HepG2 (cell line): ENCODE measurements around the gene PYGB. TPM values are rescaled to one million over a fixed set of nuclear protein-coding genes. Genes with fewer than 3 reads are reported as not detected.
"Not testable (repeated sequence)": the region's sequence is repeated elsewhere in the genome, so short reads cannot be mapped to it uniquely, and the experiment has no call there.

Source experiments
- ATAC-seq: fragments of 200-7000 bp; cut with Tn5 transposase; 3 replicates; pipeline ENCODE4 v1.9.1; 2020; ENCODE audit warnings: mild to moderate bottlenecking, moderate library complexity
- BruUV-seq: library from RNA; stranded (reverse); fragments of 400-500 nt; replicated peaks from 2 replicates; lab custom pipeline; 2021; lab: Mats Ljungman, UMichigan
- CTCF ChIA-PET: fragments of 300-600 bp; formaldehyde crosslinking; extraction: SDS; loops from one replicate; lab custom pipeline; 2021; ENCODE audit warnings: low total read pairs, inconsistent platforms, low intra/inter-chr PET ratio; lab: Yijun Ruan, JAX
- POLR2A ChIA-PET: fragments of 350-600 bp; sonication (Branson Sonifier 250); formaldehyde crosslinking; loops from one replicate; lab custom pipeline; 2020; ENCODE audit warnings: antibody characterized with exemption, inconsistent platforms; lab: Yijun Ruan, JAX
- DNase-seq: peaks from one replicate; pipeline ENCODE4 v3.0.0-alpha.2; 2015; ENCODE audit warnings: low spot score
- FAIRE-seq: peaks from 3 replicates; lab custom pipeline; 2011; peaks lifted over from hg19 to GRCh38; lab: Jason Lieb, UNC
- H2AFZ ChIP-seq: one replicate; pipeline ENCODE4 v1.6.1; 2011; ENCODE audit warnings: low read length, inconsistent platforms
- H3K27ac ChIP-seq: fragments of 300-600 bp; 3 replicates; pipeline ENCODE4 v1.8.0; 2011; ENCODE audit warnings: mixed run types, mild to moderate bottlenecking, mixed read lengths, low read length, inconsistent platforms; ENCODE audit not compliant: insufficient read depth; ENCODE audit errors: extremely low read length
- H3K27me3 ChIP-seq, 2 experiments: fragments of 200-600 bp in 1 of 2; 2 replicates in 1 of 2; 3 replicates in 1 of 2; pipeline versions ENCODE4 v1.6.0 to v1.8.0; 2011; ENCODE audit warnings: low read length in 2 of 2, mild to moderate bottlenecking in 2 of 2, moderate library complexity in 2 of 2, inconsistent platforms in 1 of 2; ENCODE audit not compliant: insufficient read depth in 2 of 2, control insufficient read depth in 1 of 2
- H3K36me3 ChIP-seq, 2 experiments: fragments of 200-600 bp in 1 of 2; replicated peaks in 1 of 2; 2 replicates in 1 of 2; 3 replicates in 1 of 2; pipeline versions ENCODE4 v1.5.1 to v1.8.0; 2011; ENCODE audit warnings: low read length in 2 of 2, inconsistent platforms in 1 of 2; ENCODE audit not compliant: insufficient read depth in 2 of 2, control insufficient read depth in 1 of 2
- H3K4me1 ChIP-seq: 2 replicates; pipeline ENCODE4 v1.5.1; 2012; ENCODE audit warnings: low read length, inconsistent platforms; ENCODE audit not compliant: insufficient read depth
- H3K4me2 ChIP-seq: 2 replicates; pipeline ENCODE4 v1.6.0; 2011; ENCODE audit warnings: low read depth, low read length, inconsistent platforms
- H3K4me3 ChIP-seq, 3 experiments: fragments of 200-600 bp in 1 of 3; sonication (generic), shearing (Covaris generic) in 1 of 3; replicated peaks in 1 of 3; 2 replicates each; pipeline ENCODE4 v1.5.1; 2011 to 2016; ENCODE audit warnings: low read length in 3 of 3, inconsistent platforms in 2 of 3, low read depth in 2 of 3, mild to moderate bottlenecking in 2 of 3, control low read depth in 1 of 3, mixed read lengths in 1 of 3; ENCODE audit not compliant: insufficient read depth in 1 of 3
- H3K79me2 ChIP-seq: one replicate; pipeline ENCODE4 v1.6.1; 2011; ENCODE audit warnings: low read length, inconsistent platforms; ENCODE audit not compliant: insufficient read depth
- H3K9ac ChIP-seq: 2 replicates; pipeline ENCODE4 v1.6.0; 2011; ENCODE audit warnings: mild to moderate bottlenecking, low read depth, low read length, inconsistent platforms; ENCODE audit not compliant: insufficient read depth
- H3K9me3 ChIP-seq: 2 replicates; pipeline ENCODE4 v1.5.1; 2012; ENCODE audit warnings: mild to moderate bottlenecking, low read length
- H4K20me1 ChIP-seq: 2 replicates; pipeline ENCODE4 v1.6.0; 2011; ENCODE audit warnings: inconsistent platforms, mild to moderate bottlenecking, low read length, moderate library complexity; ENCODE audit not compliant: insufficient read depth
- ARID5B ChIP-seq: IDR thresholded peaks from 2 replicates; pipeline ENCODE4 v1.4.0; 2020; ENCODE audit warnings: mild to moderate bottlenecking, missing genetic modification reagents
- SOX13 ChIP-seq, 3 experiments: fragments of 450-650 bp in 1 of 3; sonication (generic) in 1 of 3; formaldehyde crosslinking in 1 of 3; IDR thresholded peaks in 2 of 3; conservative IDR thresholded peaks in 1 of 3; 2 replicates each; pipeline versions ENCODE4 v1.5.0 to v1.6.1; 2016 to 2020; ENCODE audit warnings: antibody characterized with exemption in 1 of 3, mild to moderate bottlenecking in 1 of 3, missing compliant biosample characterization in 1 of 3, missing genetic modification reagents in 1 of 3, moderate library complexity in 1 of 3
- ZNF280D ChIP-seq: sonication (generic); formaldehyde crosslinking; IDR thresholded peaks from 2 replicates; pipeline ENCODE4 v1.5.1; 2020; ENCODE audit warnings: mild to moderate bottlenecking, missing genetic modification reagents
- ZNF652 ChIP-seq: IDR thresholded peaks from 2 replicates; pipeline ENCODE4 v1.6.1; 2016; ENCODE audit warnings: low read depth, borderline replicate concordance
- WGBS: methylation state at CpG from one replicate; pipeline ENCODE4 v1.1.6; 2017; ENCODE audit warnings: low lambda C conversion rate; 5-methylcytosine and 5-hydroxymethylcytosine counted together
- in situ Hi-C: cut with HindIII; loops from 2 replicates; pipeline ENCODE4 v1.10.0; 2017; ENCODE audit warnings: low pct_unique_long_range_greater_than_20kb; ENCODE audit not compliant: extremely low pct_ligation_motif_present
- intact Hi-C: fragments of 100-400 bp; cut with micrococcal nuclease; formaldehyde crosslinking; loops from one replicate; pipeline ENCODE4 v1.10.0; 2022; ENCODE audit not compliant: unreplicated experiment
- polyA plus RNA-seq, 8 experiments: library from polyadenylated mRNA; depleted of rRNA in 3 of 8; stranded (reverse) in 7 of 8; unstranded in 1 of 8; fragments of >200 nt; fragmentation: Illumina TruSeq in 4 of 8; extraction: Trizol in 4 of 8; gene quantifications; 2 replicates each; pipeline versions ENCODE4 v1.2.1 to v1.2.3, GENCODE V29; 2011 to 2016; ENCODE audit warnings: low read depth in 4 of 8, missing spikeins in 1 of 8, mixed read lengths in 1 of 8; ENCODE audit not compliant: insufficient read depth in 1 of 8
- total RNA-seq, 5 experiments: library from RNA; depleted of rRNA; stranded (reverse); fragments of >200 nt; fragmentation: Illumina TruSeq; extraction: Trizol; gene quantifications; 2 replicates each; pipeline ENCODE4 v1.2.3, GENCODE V29; 2016; ENCODE audit warnings: low read depth in 1 of 5

Gene PYGB
- total and polyA plus RNA-seq, 2 of the 13 experiments (the other 11 are each of a cell fraction or from before 2014, with no cell fraction given), result 24.2 to 86.3 TPM

- H4K20me1 ChIP-seq; H3K27ac ChIP-seq; BruUV-seq; intact Hi-C loops; ATAC-seq; DNase-seq; in situ Hi-C loops; FAIRE-seq; CTCF ChIA-PET; H2AFZ ChIP-seq; H3K36me3 ChIP-seq; H3K9ac ChIP-seq; H3K9me3 ChIP-seq; H3K4me2 ChIP-seq; H3K4me3 ChIP-seq; H3K79me2 ChIP-seq; TF ChIP-seq SOX13 (IDR thresholded peaks at IDR 0.05): not testable (repeated sequence)
- H3K4me1 ChIP-seq, result peaks cover 42% of the 10 kb centered on the region
- 19% methylated on average over 9 of the region's 9 CpGs for WGBS
- peaks cover 1 to 27% of the 10 kb centered on the region in 2 experiments; a peak in 4 of 5 replicates for H3K27me3 ChIP-seq
- POLR2A ChIA-PET, result interaction anchor here (0.6 kb wide), 1 partner anchor 191 kb away, joined by 3 read pairs; no protein-coding TSS in a partner anchor
- TF ChIP-seq ZNF652 (CRISPR knock-in tag) (peak; percentile 76), ZNF280D (CRISPR knock-in tag) (0 out of 2 replicates have a peak, but pooled peaks have one; percentile 52), ARID5B (CRISPR knock-in tag) (0 out of 2 replicates have a peak, but pooled peaks have one; percentile 23), SOX13 (CRISPR knock-in tag; conservative IDR thresholded peaks at IDR 0.05 in 1 of 2, IDR thresholded peaks at IDR 0.05 in 1 of 2) (0 out of 4 replicates have a peak, but pooled peaks of 1 of the 2 experiments have one; percentile 10)
These were observed 6.8 kb upstream of the PYGB start for GRCh38 chr20:25240851-25241658.
